Uterine smooth muscle cell (primary cell): ENCODE data around the gene DEFB132. TPM values are rescaled to one million over a fixed set of nuclear protein-coding genes. Genes with fewer than 3 reads are reported as not detected.

Experiments used
- total RNA-seq: library from RNA; depleted of rRNA; stranded (reverse); fragments of >200 nt; gene quantifications from 2 replicates; pipeline ENCODE4 v1.2.3, GENCODE V29; 2014

DEFB132 gene
- total RNA-seq = not detected in 2 replicates

GRCh38 chr20:257419-257818, at the start of gene DEFB132:
TSS of gene DEFB132 (plus strand) at chr20:257724. CDS start at chr20:257779, 55 bp downstream.

GRCh38 chr20:226958-227357, 30.6 kb upstream of the DEFB132 start, which contains the start of gene DEFB129:
TSS of gene DEFB129 (plus strand) at chr20:227258. CDS start at chr20:227289, 31 bp downstream.

GRCh38 chr20:290084-290831, 32.7 kb downstream of the DEFB132 start, which contains the start of gene C20orf96:
TSS of gene C20orf96 (minus strand) at chr20:290750. CDS start at chr20:290610, 140 bp downstream.

GRCh38 chr20:297098-297924, 39.8 kb downstream of the DEFB132 start, which contains the start of gene ZCCHC3:
TSS of gene ZCCHC3 (plus strand) at chr20:297570. CDS start at chr20:297587, 17 bp downstream.

Other genes starting within 250 kb of the DEFB132 start
- gene DEFB125, start 170.1 kb upstream of the DEFB132 start, total RNA-seq = not detected in 2 replicates
- not detected in 2 replicates for gene DEFB126, start 115.1 kb upstream of the DEFB132 start, total RNA-seq
- gene DEFB127, start 100.3 kb upstream of the DEFB132 start, total RNA-seq = not detected in 2 replicates
- gene DEFB128, start 68.0 kb upstream of the DEFB132 start, total RNA-seq = not detected in 2 replicates
- gene DEFB129, start 30.5 kb upstream of the DEFB132 start, total RNA-seq = not detected in 2 replicates
- 3.1 and 4.4 TPM in 2 replicates for gene C20orf96, start 33.0 kb downstream of the DEFB132 start, total RNA-seq
- 13.9 and 14.1 TPM in 2 replicates for gene ZCCHC3, start 39.8 kb downstream of the DEFB132 start, total RNA-seq
- gene SOX12, start 67.8 kb downstream of the DEFB132 start, total RNA-seq = 5.8 and 9.9 TPM in 2 replicates
- gene NRSN2, start 89.4 kb downstream of the DEFB132 start, total RNA-seq = 35.2 and 44.0 TPM in 2 replicates
- 152 and 266 TPM in 2 replicates for gene TRIB3, start 123.0 kb downstream of the DEFB132 start, total RNA-seq
- gene RBCK1, start 150.6 kb downstream of the DEFB132 start, total RNA-seq = 75.1 and 114 TPM in 2 replicates
- 36.1 and 51.9 TPM in 2 replicates for gene TBC1D20, start 204.8 kb downstream of the DEFB132 start, total RNA-seq